VCaP (cell line): ENCODE measurements around the gene TASP1.

Source experiments
- H3K27ac ChIP-seq: fragments of 450-650 bp; 2 replicates; pipeline ENCODE4 v1.5.1; 2017
- CTCF ChIP-seq: fragments of 450-650 bp; conservative IDR thresholded peaks from 2 replicates; pipeline ENCODE4 v1.5.1; 2017; ENCODE audit warnings: mild to moderate bottlenecking, moderate library complexity

Gene TASP1

GRCh38 chr20:13677241-13677640, 38.5 kb upstream of the TASP1 start:
- no peak for TF ChIP-seq CTCF
- H3K27ac ChIP-seq = no peak overlapping the region

- H3K27ac ChIP-seq = no peak overlapping the region
- TF ChIP-seq CTCF = no peak
Observed at GRCh38 chr20:13676682-13677081, 38.0 kb upstream of the TASP1 start.

- no peak overlapping the region for H3K27ac ChIP-seq
- TF ChIP-seq CTCF = no peak
Observed at GRCh38 chr20:13672690-13673089, 34.0 kb upstream of the TASP1 start.

GRCh38 chr20:13671916-13672378, 33.2 kb upstream of the TASP1 start:
- TF ChIP-seq CTCF = no peak
- H3K27ac ChIP-seq = no peak overlapping the region

- TF ChIP-seq CTCF = no peak
- no peak overlapping the region for H3K27ac ChIP-seq
Observed at GRCh38 chr20:13671512-13671911, 32.8 kb upstream of the TASP1 start.

GRCh38 chr20:13670160-13670559, 31.4 kb upstream of the TASP1 start:
- H3K27ac ChIP-seq = no peak overlapping the region

GRCh38 chr20:13665709-13666395, 27.1 kb upstream of the TASP1 start:
- H3K27ac ChIP-seq = no peak overlapping the region
- TF ChIP-seq CTCF = no peak

More at GRCh38 chr20:13670160-13670559, 31.4 kb upstream of the TASP1 start:
- TF ChIP-seq CTCF = no peak
